Hepatocyte (in vitro differentiated cells): Measurements from ENCODE around the gene KIF6. TPM values are rescaled to one million over a fixed set of nuclear protein-coding genes. Genes with fewer than 3 reads are reported as not detected.

Experiments used
- DNase-seq: peaks from one replicate; pipeline ENCODE4 v3.0.0-alpha.2; 2016; ENCODE audit warnings: low spot score
- H2AFZ ChIP-seq: fragments of 200-600 bp; sonication (generic); 2 replicates; pipeline ENCODE4 v1.6.0; 2016; ENCODE audit warnings: antibody characterized with exemption, mild to moderate bottlenecking
- H3K27ac ChIP-seq: fragments of 200-600 bp; sonication (generic); 2 replicates; pipeline ENCODE4 v1.5.1; 2016; ENCODE audit warnings: mild to moderate bottlenecking
- H3K27me3 ChIP-seq: fragments of 200-600 bp; sonication (generic); 2 replicates; pipeline ENCODE4 v1.6.1; 2016
- H3K36me3 ChIP-seq: fragments of 200-600 bp; sonication (generic); replicated peaks from 2 replicates; pipeline ENCODE4 v1.5.1; 2016; ENCODE audit warnings: low read depth; ENCODE audit not compliant: insufficient read depth
- H3K4me1 ChIP-seq: fragments of 200-600 bp; sonication (generic); 2 replicates; pipeline ENCODE4 v1.5.1; 2016; ENCODE audit warnings: mild to moderate bottlenecking, moderate library complexity; ENCODE audit not compliant: insufficient read depth
- H3K4me2 ChIP-seq: fragments of 200-600 bp; sonication (generic); 2 replicates; pipeline ENCODE4 v1.6.0; 2016
- H3K4me3 ChIP-seq: fragments of 200-600 bp; sonication (generic); 2 replicates; pipeline ENCODE4 v1.5.1; 2016; ENCODE audit warnings: mild to moderate bottlenecking
- H3K79me2 ChIP-seq: fragments of 200-600 bp; sonication (generic); 2 replicates; pipeline ENCODE4 v1.6.0; 2017; ENCODE audit warnings: mild to moderate bottlenecking
- H3K9me2 ChIP-seq: fragments of 200-600 bp; sonication (generic); replicated peaks from 2 replicates; pipeline ENCODE4 v1.6.0; 2017; ENCODE audit warnings: mild to moderate bottlenecking; ENCODE audit not compliant: insufficient read depth
- H3K9me3 ChIP-seq: fragments of 200-600 bp; sonication (generic); 2 replicates; pipeline ENCODE4 v1.5.1; 2016; ENCODE audit warnings: low read depth, mild to moderate bottlenecking
- H4K20me1 ChIP-seq: fragments of 200-600 bp; sonication (generic); 2 replicates; pipeline ENCODE4 v1.6.0; 2016; ENCODE audit warnings: mild to moderate bottlenecking; ENCODE audit not compliant: insufficient read depth, poor library complexity, severe bottlenecking
- EZH2 ChIP-seq: fragments of 200-600 bp; sonication (generic); IDR thresholded peaks from 2 replicates; pipeline ENCODE4 v1.6.1; 2016; ENCODE audit warnings: antibody characterized with exemption, mild to moderate bottlenecking, borderline replicate concordance
- EZH2phosphoT487 ChIP-seq: fragments of 200-600 bp; sonication (generic); IDR thresholded peaks from one replicate; pipeline ENCODE4 v1.6.1; 2018; ENCODE audit warnings: antibody characterized with exemption, mild to moderate bottlenecking, low read depth, moderate library complexity; ENCODE audit not compliant: unreplicated experiment, severe bottlenecking
- WGBS: methylation state at CpG from one replicate; pipeline ENCODE4 v1.1.6; 2016; ENCODE audit warnings: low lambda C conversion rate; ENCODE audit errors: missing lambda C conversion rate; 5-methylcytosine and 5-hydroxymethylcytosine counted together
- polyA plus RNA-seq: library from polyadenylated mRNA; unstranded; fragments of >200 nt; fragmentation: Nextera tagmentation; extraction: Ambion mirVana; gene quantifications from 2 replicates; pipeline ENCODE4 v1.2.1, GENCODE V29; 2016
- total RNA-seq: library from RNA; depleted of rRNA; stranded (reverse); fragments of >200 nt; gene quantifications from 2 replicates; pipeline ENCODE4 v1.2.3, GENCODE V29; 2014
- TF ChIP-seq, protein P1 (sequence below): fragments of 200-600 bp; sonication (generic); IDR thresholded peaks from 2 replicates; pipeline ENCODE4 v1.5.1; 2016; ENCODE audit warnings: antibody characterized with exemption, mild to moderate bottlenecking; ENCODE audit not compliant: poor library complexity

Gene KIF6
- total and polyA plus RNA-seq, 2 experiments from 2014 or later, result 0.87 to 2.3 TPM

DNA sequence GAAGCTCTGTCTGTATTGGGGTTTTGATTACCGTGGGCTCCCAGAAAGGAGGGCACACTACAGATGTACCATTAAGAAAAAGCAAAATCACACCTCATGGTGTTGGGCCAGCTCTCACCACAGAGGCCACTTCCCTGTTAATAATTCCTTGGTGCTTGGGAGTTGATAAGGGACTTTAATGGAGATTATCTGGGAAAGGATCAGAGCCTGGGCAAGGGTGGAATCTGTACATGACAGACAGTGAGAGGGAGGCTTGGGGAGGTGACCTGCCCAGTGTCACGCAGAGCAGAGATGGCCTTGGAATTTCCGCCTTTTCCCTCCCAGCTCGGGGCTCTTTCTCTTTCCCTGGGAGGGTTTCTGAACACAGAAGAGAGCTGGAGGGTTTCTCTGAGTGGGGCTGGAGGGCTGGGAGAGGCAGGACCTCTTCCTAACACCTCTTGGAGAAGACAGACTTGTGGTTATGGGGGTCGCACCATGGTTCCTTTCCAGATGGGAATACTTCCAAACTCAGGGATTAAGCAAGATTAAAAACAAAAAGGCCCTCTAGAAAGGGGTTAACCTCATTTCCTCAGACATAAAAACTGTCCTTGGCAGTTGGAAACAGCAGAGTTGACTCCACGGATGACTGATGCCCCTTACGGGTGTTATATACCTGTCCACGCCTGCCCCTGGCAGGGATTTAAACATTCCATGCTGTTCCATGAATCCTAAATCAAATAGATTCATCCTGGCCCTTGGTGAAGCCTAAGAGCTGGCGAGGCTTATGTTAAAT is 385.9 kb downstream of the KIF6 start:
- TF ChIP-seq EZH2 (no peak), EZH2phosphoT487 (no peak)
- TF ChIP-seq, protein P1, sequence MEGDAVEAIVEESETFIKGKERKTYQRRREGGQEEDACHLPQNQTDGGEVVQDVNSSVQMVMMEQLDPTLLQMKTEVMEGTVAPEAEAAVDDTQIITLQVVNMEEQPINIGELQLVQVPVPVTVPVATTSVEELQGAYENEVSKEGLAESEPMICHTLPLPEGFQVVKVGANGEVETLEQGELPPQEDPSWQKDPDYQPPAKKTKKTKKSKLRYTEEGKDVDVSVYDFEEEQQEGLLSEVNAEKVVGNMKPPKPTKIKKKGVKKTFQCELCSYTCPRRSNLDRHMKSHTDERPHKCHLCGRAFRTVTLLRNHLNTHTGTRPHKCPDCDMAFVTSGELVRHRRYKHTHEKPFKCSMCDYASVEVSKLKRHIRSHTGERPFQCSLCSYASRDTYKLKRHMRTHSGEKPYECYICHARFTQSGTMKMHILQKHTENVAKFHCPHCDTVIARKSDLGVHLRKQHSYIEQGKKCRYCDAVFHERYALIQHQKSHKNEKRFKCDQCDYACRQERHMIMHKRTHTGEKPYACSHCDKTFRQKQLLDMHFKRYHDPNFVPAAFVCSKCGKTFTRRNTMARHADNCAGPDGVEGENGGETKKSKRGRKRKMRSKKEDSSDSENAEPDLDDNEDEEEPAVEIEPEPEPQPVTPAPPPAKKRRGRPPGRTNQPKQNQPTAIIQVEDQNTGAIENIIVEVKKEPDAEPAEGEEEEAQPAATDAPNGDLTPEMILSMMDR, result no peak
- H3K27ac ChIP-seq, result no peak overlapping the region
- no peak overlapping the region for H2AFZ ChIP-seq
- no peaks in the 10 kb centered on the region for H3K36me3 ChIP-seq
- no peaks in the 10 kb centered on the region for H3K79me2 ChIP-seq
- peaks cover 6% of the 10 kb centered on the region for H3K4me1 ChIP-seq
- no peaks in the 10 kb centered on the region for H3K9me2 ChIP-seq
- H3K4me3 ChIP-seq, result no peak overlapping the region
- H3K9me3 ChIP-seq, result no peaks in the 10 kb centered on the region
- no peak overlapping the region for H3K4me2 ChIP-seq
- WGBS, result 45% methylated on average over 9 of the region's 9 CpGs
- peaks cover 8% of the 10 kb centered on the region for H3K27me3 ChIP-seq
- H4K20me1 ChIP-seq, result no peaks in the 10 kb centered on the region
- no peak for DNase-seq

DNA sequence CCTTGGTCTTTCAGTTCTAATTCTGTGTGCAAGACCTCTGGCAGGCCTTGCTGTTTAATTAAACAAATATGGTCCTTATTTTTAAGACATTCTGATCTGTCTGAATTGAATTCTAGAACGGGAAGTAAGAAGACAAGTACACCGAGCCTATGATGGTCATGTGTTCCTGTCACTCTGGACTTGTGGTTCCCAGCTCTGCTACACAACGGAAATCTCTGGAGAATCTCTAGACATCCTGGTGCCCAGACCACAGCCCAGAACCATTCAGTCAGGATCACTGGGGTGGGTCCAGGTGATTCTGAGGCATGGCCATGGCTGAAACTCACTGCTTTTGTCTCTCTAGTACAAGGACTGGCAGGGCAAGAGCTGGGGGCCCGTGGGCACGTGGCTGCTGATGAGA is 386.8 kb downstream of the KIF6 start:
- no peak overlapping the region for H3K4me3 ChIP-seq
- no peak for DNase-seq
- no peak overlapping the region for H3K4me2 ChIP-seq
- H3K9me3 ChIP-seq, result no peaks in the 10 kb centered on the region
- H3K9me2 ChIP-seq, result no peaks in the 10 kb centered on the region
- H3K4me1 ChIP-seq, result peaks cover 6% of the 10 kb centered on the region
- no peaks in the 10 kb centered on the region for H3K79me2 ChIP-seq
- H4K20me1 ChIP-seq, result no peaks in the 10 kb centered on the region
- H2AFZ ChIP-seq, result no peak overlapping the region
- 87% methylated on average over 5 of the region's 5 CpGs for WGBS
- H3K36me3 ChIP-seq, result no peaks in the 10 kb centered on the region
- no peak overlapping the region for H3K27ac ChIP-seq
- TF ChIP-seq, protein P1, result no peak
- no peak for TF ChIP-seq EZH2phosphoT487
- peaks cover 8% of the 10 kb centered on the region for H3K27me3 ChIP-seq

DNA sequence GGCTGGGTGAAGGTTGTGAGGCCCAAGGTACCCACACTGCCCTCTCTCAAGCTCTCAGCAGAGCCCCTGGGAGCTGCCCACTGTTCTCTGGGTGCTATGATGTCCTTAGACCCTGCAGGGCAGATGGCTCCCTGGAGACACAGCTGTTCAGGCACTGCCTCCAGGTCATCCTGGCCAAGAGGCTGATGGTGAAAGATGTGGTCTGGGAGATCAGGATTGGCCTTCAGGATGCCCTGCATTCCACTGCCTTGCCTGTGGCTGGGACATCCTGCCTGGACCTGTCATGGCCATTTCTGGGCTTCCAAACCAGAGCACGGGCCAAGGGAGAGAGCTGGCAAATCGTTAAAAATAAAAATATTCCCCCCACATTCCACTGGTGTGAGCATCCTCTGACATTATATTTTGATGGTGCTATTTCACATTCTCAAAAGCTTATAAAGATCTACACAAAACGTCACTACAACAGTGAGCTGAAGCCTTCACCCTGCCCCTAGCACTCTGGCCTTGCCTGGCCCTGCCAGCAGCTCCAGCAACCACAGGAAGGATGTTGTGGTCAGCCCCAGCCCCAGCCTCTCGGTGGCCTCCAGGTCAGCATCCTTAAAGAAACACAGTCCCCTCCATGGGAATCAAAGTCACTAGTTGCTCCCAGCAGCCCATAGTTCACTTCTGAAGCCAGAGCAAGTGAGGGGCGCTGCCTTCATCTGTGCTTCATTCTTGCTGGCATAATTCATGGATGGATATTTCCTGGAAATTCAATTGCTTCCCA is 389.2 kb downstream of the KIF6 start:
- no peaks in the 10 kb centered on the region for H3K36me3 ChIP-seq
- peaks cover 6% of the 10 kb centered on the region for H3K4me1 ChIP-seq
- no peaks in the 10 kb centered on the region for H3K79me2 ChIP-seq
- no peak overlapping the region for H3K4me3 ChIP-seq
- no peak overlapping the region for H2AFZ ChIP-seq
- 72% methylated on average over 5 of the region's 5 CpGs for WGBS
- no peak for TF ChIP-seq EZH2phosphoT487
- no peak for TF ChIP-seq EZH2
- TF ChIP-seq, protein P1, result no peak
- no peaks in the 10 kb centered on the region for H3K27me3 ChIP-seq
- no peaks in the 10 kb centered on the region for H4K20me1 ChIP-seq
- no peaks in the 10 kb centered on the region for H3K9me3 ChIP-seq
- H3K9me2 ChIP-seq, result no peaks in the 10 kb centered on the region
- DNase-seq, result no peak
- no peak overlapping the region for H3K27ac ChIP-seq
- H3K4me2 ChIP-seq, result no peak overlapping the region
